Testis (tissue), 2 donors: ENCODE data around the gene CLCN3.

ENCODE experiments used
- CTCF ChIP-seq, 3 experiments: fragments of 450-650 bp in 2 of 3; fragments of 200-600 bp in 1 of 3; sonication (generic) in 1 of 3; IDR thresholded peaks; one replicate each; pipeline ENCODE4 v1.5.1; 2016 to 2019; ENCODE audit warnings: antibody characterized with exemption in 3 of 3, mild to moderate bottlenecking in 2 of 3, moderate library complexity in 1 of 3
- POLR2A ChIP-seq: fragments of 450-650 bp; IDR thresholded peaks from one replicate; pipeline ENCODE4 v1.6.1; 2017; ENCODE audit warnings: antibody characterized with exemption, mild to moderate bottlenecking, moderate library complexity

- TF ChIP-seq CTCF (IDR thresholded peaks at IDR 0.05) (no peak), POLR2A (no peak)
Measured at GRCh38 chr4:169664615-169665014, 44.2 kb downstream of the CLCN3 start.
